Activated CD8-positive, alpha-beta memory T cell treated with anti-CD3 and anti-CD28 coated beads, Interleukin-2, amount 50 U/mL, for 24 hours (primary cell): Measurements from ENCODE around the gene PPT1.

Experiments
- DNase-seq: peaks from one replicate; pipeline ENCODE4 v3.0.0-alpha.2; 2020; ENCODE audit errors: extremely low read depth

The PPT1 gene

DNA sequence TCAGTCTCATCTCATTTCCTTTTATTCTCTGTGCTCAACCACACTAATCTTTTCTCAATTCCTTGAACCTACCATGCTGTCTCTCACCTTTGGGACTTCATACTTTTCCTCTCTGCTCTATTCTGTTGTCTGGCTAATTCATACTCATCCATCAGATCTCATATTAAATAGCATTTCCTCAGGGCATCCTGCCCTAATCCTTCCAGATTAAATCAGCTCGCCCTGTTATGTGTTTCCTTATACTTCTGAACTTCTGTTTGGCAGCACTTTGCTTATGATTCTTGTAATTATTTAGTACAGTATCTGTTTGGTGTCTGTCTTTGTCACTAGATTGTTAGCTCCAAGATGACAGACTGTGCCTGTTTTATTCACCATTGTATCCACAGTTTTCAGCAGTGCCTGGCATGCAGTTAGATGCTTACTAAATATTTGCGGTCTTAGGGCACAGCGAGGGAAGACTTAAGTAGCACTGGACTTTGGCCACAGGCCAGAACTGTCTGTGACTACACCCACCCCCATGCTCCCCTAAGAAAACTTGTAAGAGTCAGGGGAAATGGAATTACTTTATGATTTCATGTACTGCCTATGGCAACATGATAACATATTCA lies 66.4 kb downstream of the PPT1 start:
- no peak for DNase-seq

DNA sequence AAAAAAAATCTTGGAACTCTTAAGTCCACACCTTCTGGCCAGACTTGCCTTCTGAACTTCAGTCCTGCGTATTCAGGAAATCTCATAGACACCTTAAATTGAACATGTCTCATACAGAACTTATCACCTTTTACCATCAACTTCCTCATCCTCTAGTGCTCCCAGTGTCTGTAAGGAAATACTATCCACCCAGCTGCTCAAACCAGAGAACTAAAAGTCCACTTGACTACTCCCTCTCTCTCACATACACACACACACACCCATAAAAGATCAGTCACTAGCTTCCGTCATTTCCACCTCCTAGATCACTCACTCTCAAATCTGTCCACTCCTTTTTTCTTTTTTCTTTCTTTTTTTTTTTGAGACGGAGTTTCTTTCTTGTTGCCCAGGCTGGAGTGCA lies 67.4 kb downstream of the PPT1 start:
- DNase-seq, result no peak

DNA sequence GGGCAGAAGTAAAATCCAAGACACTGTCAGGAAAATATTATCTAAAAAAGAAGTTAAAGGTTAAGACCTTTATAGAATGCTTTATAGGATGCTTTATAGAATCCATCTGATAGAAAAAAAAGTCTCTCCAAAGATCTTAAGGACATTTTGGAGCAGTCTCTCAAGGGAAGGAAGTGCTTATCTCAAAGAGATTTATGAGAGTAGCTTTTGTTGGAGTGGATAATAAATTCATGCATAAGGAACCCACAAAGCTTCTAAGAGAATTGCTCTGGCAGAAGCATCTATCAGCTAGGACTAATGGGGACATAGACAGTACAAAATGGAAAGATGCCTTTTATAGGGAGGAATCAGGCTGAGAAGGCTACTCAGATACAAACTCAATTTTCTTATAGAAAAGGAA lies 69.4 kb downstream of the PPT1 start:
- no peak for DNase-seq

DNA sequence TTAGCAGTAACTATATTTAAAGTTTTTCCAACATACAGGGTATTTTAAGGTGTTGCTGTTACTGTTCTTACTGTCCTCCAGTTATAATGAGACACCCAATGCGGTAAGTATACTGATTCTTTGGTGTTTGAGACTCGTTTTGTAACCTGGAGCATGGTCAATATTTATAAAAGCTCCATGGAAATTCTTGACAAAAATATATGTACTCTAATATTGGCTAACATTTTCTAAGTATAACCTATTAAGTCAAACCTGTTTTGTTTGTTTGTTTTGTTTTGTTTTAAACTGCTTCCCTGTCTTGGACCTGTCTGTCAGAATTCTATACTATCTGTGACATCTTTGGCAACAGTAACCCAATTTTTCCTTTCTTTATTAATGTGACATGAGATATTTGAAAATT lies 72.4 kb downstream of the PPT1 start:
- DNase-seq, result no peak

DNA sequence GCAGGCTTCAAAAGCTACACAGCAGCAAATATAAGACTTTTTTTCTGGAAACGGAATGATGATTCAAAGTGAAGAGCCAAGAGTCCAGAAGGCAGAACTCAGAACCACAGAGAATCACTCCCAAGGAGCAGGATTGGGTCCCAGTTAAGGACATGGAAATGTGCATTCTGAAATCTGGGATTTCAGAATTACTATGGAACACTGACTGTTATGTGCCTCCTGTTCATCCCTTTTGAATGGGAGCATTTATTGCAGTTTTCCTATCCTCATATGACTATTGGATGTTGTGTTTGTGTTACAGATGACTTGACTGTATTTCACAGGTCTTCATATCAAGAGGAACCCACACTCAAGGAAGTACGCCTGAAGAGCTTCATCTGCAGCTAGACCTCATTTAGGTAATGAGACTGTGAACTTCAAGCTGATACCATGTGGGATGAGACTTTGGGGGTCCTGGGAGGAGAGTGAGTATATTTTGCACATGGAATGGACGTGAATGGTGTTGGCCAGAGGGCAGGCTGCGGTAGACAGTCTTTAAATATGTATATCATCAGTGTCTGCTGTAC lies 73.6 kb downstream of the PPT1 start:
- no peak for DNase-seq
